IPS DF 6.9 (cell line): ENCODE results near the gene FBXL4.

Experiments
- DNase-seq: peaks from one replicate; pipeline ENCODE4 v3.0.0-alpha.2; 2013; ENCODE audit warnings: low read depth, low spot score
- H3K27ac ChIP-seq: one replicate; pipeline ENCODE4 v1.5.1; 2013; ENCODE audit warnings: low read length, control low read depth
- H3K27me3 ChIP-seq: 2 replicates; pipeline ENCODE4 v1.6.1; 2013; ENCODE audit warnings: mild to moderate bottlenecking, low read length; ENCODE audit not compliant: control insufficient read depth, insufficient read depth
- H3K36me3 ChIP-seq: 2 replicates; pipeline ENCODE4 v1.6.1; 2013; ENCODE audit warnings: low read length; ENCODE audit not compliant: control insufficient read depth, insufficient read depth
- H3K4me1 ChIP-seq: 2 replicates; pipeline ENCODE4 v1.6.1; 2013; ENCODE audit warnings: low read length; ENCODE audit not compliant: control insufficient read depth, insufficient read depth
- H3K4me3 ChIP-seq: 2 replicates; pipeline ENCODE4 v1.5.1; 2013; ENCODE audit warnings: mild to moderate bottlenecking, low read length
- H3K9me3 ChIP-seq: 2 replicates; pipeline ENCODE4 v1.6.1; 2013; ENCODE audit warnings: low read length, inconsistent platforms; ENCODE audit not compliant: control insufficient read depth, insufficient read depth
- WGBS: extraction: QIAGEN DNeasy Blood & Tissue Kit; methylation state at CpG from one replicate; pipeline ENCODE4 v1.1.7; 2013; ENCODE audit warnings: mixed read lengths, missing lambda C conversion rate; ENCODE audit not compliant: insufficient read length, insufficient coverage; 5-methylcytosine and 5-hydroxymethylcytosine counted together

The FBXL4 gene

DNA sequence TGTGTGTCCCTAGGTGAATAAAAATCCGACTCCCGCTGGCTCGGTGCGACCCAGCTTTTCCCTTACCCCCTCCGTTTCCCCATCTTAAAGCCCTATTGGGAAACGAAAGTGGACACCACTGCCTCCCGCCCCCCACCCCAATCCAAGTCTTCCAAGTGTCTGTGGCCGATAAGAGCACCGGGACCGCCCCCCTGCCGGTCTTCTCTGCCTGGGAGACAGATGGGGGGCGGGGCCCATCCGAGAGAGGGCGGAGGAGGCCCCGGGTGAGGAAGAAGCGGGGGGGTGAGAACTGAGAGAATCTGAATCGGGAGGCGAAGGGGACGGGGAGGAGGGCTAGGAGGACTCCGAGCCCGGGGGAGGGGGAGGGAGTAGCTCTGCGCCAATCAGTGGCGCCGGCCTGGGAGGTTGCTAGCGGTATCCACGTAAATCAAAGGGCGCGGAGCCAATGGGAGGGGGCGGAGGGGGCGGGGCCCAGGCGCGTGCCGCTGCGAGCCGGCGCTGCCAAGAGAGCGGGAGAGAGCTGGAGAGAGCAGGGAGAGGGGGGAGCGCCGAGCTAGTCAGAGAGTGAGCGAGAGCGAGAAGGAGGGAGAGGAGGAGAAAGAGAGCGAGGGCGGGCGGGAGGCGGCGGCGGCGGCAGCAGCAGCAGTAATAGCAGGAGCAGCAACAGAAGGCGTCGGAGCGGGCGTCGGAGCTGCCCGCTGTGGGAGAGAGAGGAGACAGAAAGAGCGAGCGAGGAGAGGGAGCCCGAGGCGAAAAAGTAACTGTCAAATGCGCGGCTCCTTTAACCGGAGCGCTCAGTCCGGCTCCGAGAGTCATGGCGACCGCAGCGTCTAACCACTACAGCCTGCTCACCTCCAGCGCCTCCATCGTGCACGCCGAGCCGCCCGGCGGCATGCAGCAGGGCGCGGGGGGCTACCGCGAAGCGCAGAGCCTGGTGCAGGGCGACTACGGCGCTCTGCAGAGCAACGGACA is 113.4 kb downstream of the FBXL4 start, which contains the start of gene POU3F2:
TSS of gene POU3F2 (plus strand) at position 515 of the 972 bp plus-strand sequence. CDS start at position 815, 300 bp downstream.
- Histone ChIP-seq H3K27me3 (peaks cover 65% of the 10 kb centered on the region), H3K27ac (no peak within 1 kb of the TSS), H3K4me1 (peaks cover 7% of the 10 kb centered on the region), H3K9me3 (no peaks in the 10 kb centered on the region), H3K36me3 (no peaks in the 10 kb centered on the region), H3K4me3 (peak within 1 kb of the TSS; percentile 56; the same call in 1 of the 2 replicates)
- no CpG with 5 or more reads among the region's 83 CpGs for WGBS
- DNase-seq = no peak

DNA sequence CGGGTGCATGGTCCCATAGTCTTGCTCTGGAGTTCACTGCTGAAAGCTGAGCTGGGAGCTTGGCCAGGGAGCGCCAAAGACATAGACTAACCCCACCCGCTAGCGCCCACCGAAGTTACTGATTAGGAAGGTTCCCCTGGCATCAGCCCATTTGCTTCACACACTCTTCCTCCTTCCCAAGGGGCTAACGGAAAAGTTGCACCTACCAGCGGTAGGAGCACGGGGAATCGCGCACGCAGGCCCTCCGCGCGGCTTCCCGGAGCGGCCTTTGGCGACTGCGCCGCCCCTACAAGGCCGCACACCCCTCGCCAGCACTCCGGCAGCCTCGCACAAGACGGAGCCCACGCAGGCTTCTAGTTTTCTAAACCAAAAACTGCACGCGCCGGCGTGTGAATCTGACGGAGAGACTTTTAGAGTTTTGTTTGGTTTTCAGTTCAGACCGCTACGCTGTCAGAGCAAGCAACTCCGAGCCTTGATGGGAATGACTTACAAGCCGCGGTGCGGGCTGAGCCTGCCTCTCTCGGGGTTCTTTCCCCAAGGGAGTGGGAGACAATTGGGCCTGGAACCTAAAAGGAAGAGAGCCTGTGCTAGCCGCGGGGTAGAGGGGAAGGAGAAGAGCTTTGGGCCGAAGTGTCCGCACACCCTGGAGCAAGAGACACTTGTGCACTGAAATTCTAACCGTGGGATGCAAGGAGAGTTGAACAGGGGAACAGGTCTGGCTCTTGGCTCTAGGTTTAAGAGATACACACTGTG is 114.3 kb downstream of the FBXL4 start:
- Histone ChIP-seq H3K4me3 (peak overlapping the region; percentile 28; the same call in 1 of the 2 replicates), H3K4me1 (peaks cover 7% of the 10 kb centered on the region), H3K9me3 (no peaks in the 10 kb centered on the region), H3K36me3 (no peaks in the 10 kb centered on the region), H3K27me3 (peaks cover 70% of the 10 kb centered on the region), H3K27ac (no peak overlapping the region)
- no peak for DNase-seq
- no CpG with 5 or more reads among the region's 42 CpGs for WGBS

DNA sequence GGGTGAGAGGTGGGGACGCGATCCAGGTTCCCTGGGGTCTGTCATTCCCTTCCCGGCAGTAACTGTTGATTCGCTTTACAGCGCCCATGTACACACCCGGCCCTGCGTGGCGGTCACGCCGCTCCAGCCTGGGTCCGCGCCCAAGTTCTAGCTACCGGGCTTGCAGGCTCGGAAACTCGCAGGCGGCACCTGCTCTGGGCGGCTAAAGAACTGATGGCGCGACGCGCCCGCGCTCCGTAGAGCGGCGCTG is 114.8 kb downstream of the FBXL4 start:
- no peak for DNase-seq
- WGBS = no CpG with 5 or more reads among the region's 26 CpGs
- H3K36me3 ChIP-seq = no peaks in the 10 kb centered on the region
- peaks cover 73% of the 10 kb centered on the region for H3K27me3 ChIP-seq
- no peak overlapping the region for H3K27ac ChIP-seq
- no peaks in the 10 kb centered on the region for H3K9me3 ChIP-seq
- H3K4me1 ChIP-seq = peaks cover 7% of the 10 kb centered on the region
- H3K4me3 ChIP-seq = peak overlapping the region; percentile 17; the same call in 1 of the 2 replicates

DNA sequence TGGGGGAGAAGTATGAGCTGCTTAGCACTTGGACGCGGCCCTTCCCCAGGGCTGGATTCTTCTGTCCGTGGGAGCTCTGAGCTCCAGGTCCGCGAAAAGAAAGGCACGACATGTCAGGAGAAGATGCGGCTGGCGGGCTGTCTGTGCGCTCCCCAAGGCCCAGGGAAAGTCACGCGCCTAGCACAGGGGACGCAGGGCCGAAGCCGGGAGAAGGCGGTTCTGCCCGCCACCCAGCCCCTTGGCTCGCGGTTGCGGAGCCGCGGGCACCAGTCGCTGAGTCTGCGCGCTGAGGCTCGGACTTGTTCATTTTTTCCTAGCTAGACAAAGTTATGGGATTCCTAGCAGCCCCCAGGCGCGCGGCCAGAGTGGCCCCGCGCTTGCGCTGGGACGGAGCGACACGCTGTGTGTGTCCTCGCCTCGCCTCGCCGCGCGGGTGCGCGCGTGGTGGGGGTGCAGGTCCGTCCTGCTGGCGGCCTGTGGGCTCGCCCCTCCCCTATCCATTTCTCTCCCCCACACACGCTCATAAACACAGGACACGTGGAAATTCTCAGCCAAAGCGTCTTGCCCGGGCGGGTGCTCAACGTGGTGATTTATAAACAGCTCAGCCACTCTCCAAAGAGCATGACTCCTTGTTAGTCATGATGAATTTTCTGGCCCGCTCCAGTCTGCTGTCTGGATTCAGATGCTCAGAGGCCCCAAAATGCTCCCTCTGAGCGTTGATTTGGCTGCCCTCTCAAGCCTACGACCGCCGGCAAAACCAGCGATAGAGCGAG is 115.3 kb downstream of the FBXL4 start:
- no peaks in the 10 kb centered on the region for H3K36me3 ChIP-seq
- no peak for DNase-seq
- WGBS = no CpG with 5 or more reads among the region's 59 CpGs
- H3K4me1 ChIP-seq = peaks cover 7% of the 10 kb centered on the region
- H3K27ac ChIP-seq = no peak overlapping the region
- peak overlapping the region; percentile 12; the same call in 1 of the 2 replicates for H3K4me3 ChIP-seq
- no peaks in the 10 kb centered on the region for H3K9me3 ChIP-seq
- H3K27me3 ChIP-seq = peaks cover 74% of the 10 kb centered on the region

DNA sequence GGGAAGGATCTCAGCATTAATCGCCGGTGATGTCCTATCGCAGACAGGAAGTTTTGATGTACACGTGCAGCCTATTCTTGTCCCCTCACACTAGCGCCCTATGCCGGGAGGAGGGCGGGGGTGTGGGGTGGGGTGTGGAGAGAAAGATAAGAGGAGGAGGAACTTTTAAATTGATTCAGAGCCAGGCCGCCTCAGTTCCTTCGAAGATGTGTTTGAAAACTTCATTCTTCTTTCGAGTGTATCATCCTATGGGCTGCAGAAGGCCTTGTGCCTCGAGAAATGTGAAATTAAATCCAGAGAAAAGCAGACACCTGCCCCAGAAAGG is 115.8 kb downstream of the FBXL4 start:
- peak overlapping the region; percentile 22; the same call in 1 of the 2 replicates for H3K4me3 ChIP-seq
- no CpG with 5 or more reads among the region's 11 CpGs for WGBS
- no peak for DNase-seq

DNA sequence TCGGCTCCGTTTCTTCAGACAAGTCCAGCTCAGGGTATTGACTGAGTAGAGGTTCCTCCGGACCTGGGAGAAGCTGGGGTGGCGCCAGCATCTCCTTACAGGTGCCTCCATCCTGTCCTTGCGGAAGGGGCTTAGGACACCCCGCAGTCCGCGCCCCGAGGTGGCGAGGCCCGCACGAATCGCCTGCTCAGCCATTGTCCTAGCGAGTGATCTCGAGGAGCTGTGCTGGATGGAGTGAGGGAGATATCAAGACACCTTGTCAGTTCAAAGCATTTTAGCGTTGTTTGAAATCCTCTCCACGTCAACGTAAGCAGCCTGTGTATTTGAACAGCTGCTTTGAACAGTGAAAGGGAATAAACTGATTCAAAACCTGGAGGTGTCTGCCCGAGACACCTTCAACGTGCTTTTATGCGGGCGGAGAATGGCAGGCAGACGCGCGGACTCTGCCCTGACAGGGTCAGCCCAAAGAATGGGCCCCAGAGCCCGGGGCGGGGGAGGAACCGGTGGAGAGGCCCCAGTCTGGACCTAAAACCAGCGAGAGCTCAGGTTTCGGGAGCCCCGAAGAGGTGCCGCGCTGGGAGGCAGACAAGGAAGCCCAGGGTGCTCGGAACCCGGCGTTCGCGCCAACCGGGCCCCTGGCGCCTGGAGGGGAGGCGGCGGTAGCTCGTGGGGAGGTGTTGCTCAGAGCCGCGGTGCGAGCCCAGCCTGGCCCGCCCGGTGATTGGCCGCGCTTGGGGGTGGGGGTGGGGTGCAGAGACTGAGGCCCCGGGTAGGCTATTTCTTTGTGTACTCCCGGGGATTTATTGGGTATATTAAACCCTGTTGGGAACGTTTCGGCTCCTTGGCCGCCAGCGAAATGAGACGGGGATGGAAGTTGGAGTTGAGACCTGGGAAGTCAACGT is 116.4 kb downstream of the FBXL4 start:
- H3K27ac ChIP-seq = no peak overlapping the region
- no peaks in the 10 kb centered on the region for H3K9me3 ChIP-seq
- DNase-seq = no peak
- H3K4me3 ChIP-seq = peak overlapping the region; percentile 22; the same call in 1 of the 2 replicates
- H3K36me3 ChIP-seq = no peaks in the 10 kb centered on the region
- peaks cover 72% of the 10 kb centered on the region for H3K27me3 ChIP-seq
- WGBS = no CpG with 5 or more reads among the region's 58 CpGs
- H3K4me1 ChIP-seq = peaks cover 8% of the 10 kb centered on the region

More for the DNA sequence above, 115.8 kb downstream of the FBXL4 start:
- Histone ChIP-seq H3K36me3 (no peaks in the 10 kb centered on the region), H3K27me3 (peaks cover 75% of the 10 kb centered on the region), H3K9me3 (no peaks in the 10 kb centered on the region), H3K27ac (no peak overlapping the region), H3K4me1 (peaks cover 8% of the 10 kb centered on the region)

DNA sequence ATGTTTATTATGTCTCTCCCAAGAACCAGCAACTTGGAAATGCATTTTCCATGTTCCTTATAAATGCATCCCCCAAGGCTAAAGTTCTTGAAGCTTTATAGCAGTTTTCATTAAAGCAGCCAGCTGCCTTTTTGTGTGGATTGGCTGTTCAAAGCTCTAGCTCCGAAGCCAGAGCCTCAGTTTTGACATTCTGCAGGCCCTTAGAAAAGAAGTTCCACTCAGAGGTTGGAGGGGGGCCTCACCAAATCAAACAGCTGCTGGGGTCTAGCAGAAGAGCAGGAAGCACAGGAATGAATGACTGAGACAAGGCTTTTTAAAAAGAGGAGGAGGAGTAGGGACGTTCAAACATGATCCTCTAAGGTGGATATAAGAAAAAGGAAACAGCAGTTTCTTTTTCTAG is 117.6 kb downstream of the FBXL4 start:
- WGBS = no CpG with 5 or more reads among the region's 2 CpGs
- H3K4me3 ChIP-seq = no peak overlapping the region
- peaks cover 73% of the 10 kb centered on the region for H3K27me3 ChIP-seq
- DNase-seq = no peak
- H3K27ac ChIP-seq = no peak overlapping the region
- H3K36me3 ChIP-seq = no peaks in the 10 kb centered on the region
- peaks cover 12% of the 10 kb centered on the region for H3K4me1 ChIP-seq
- H3K9me3 ChIP-seq = no peaks in the 10 kb centered on the region

DNA sequence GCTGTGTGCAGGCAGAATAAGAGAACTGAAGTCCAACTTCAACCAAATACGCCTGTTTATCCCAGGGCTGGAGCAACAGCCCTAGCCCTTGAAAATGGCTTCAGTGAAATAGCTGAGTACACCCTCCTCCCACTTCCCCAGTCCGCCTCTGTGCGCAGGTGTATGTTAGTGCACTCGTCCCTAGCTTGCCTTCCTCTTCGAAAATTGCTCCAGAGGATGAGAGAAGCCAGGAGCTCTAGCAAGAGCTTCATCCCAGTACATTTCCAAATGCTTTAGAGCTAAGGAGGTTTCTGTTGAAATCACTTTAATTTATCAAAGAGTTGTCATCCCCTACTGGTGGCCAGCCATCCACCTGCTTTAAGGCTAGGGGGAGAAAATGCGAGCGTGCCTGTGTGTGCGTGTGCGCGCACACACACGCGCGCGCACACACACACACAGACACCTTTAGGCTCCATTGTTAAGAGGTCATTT is 118.8 kb downstream of the FBXL4 start:
- peaks cover 12% of the 10 kb centered on the region for H3K4me1 ChIP-seq
- no CpG with 5 or more reads among the region's 14 CpGs for WGBS
- H3K27ac ChIP-seq = no peak overlapping the region
- H3K4me3 ChIP-seq = no peak overlapping the region; the same call in 1 of the 2 replicates
- H3K36me3 ChIP-seq = no peaks in the 10 kb centered on the region
- peaks cover 75% of the 10 kb centered on the region for H3K27me3 ChIP-seq
- no peaks in the 10 kb centered on the region for H3K9me3 ChIP-seq
- no peak for DNase-seq

DNA sequence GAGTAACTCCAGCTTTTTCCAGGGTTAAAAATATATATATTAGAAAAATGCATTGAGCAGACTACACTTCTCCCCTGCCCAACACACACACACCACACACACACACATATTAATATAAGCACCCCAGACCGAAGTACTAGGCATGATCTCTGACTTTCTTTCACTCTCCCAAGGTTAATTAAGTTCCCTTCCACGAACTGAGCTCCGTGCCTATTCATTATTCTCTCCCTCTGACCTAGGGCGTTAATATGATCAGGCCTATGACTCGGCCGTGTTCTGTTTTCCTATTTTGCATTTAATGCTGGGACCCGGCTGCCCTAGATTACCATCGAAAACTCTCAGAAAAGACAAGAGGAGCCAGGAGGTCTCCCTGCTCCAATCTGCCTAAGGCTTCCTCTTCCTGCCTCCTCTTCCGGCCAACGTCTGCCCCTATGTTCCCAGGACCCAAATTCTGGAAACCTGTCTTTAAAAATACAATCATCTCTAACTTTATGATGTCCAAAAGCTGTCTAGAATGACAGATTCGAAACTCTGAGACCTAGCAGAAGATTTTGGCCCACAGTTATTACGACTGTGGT is 119.4 kb downstream of the FBXL4 start:
- peaks cover 69% of the 10 kb centered on the region for H3K27me3 ChIP-seq
- H3K36me3 ChIP-seq = no peaks in the 10 kb centered on the region
- WGBS = no CpG with 5 or more reads among the region's 12 CpGs
- no peak overlapping the region; the same call in 1 of the 2 replicates for H3K4me3 ChIP-seq
- peaks cover 12% of the 10 kb centered on the region for H3K4me1 ChIP-seq
- DNase-seq = no peak
- no peaks in the 10 kb centered on the region for H3K9me3 ChIP-seq
- H3K27ac ChIP-seq = no peak overlapping the region
